GM13976 (cell line): ENCODE measurements around the gene ADD2.

Source experiments
- DNase-seq: peaks from one replicate; pipeline ENCODE4 v3.0.0; 2012; ENCODE audit warnings: low spot score
- in situ Hi-C: fragments of 300-500 bp; cut with MboI; formaldehyde crosslinking; loops from one replicate; pipeline ENCODE4 v1.12.0; 2022; ENCODE audit warnings: low sequenced_read_pairs, mixed read lengths, inconsistent platforms; ENCODE audit not compliant: unreplicated experiment
- TF ChIP-seq, protein P1 (sequence below): IDR thresholded peaks from 2 replicates; pipeline ENCODE4 v1.5.1; 2012; ENCODE audit warnings: borderline replicate concordance, mild to moderate bottlenecking; ENCODE audit not compliant: insufficient read depth; ENCODE audit errors: extremely low read depth, missing control alignments, control extremely low read depth

Gene ADD2

DNA sequence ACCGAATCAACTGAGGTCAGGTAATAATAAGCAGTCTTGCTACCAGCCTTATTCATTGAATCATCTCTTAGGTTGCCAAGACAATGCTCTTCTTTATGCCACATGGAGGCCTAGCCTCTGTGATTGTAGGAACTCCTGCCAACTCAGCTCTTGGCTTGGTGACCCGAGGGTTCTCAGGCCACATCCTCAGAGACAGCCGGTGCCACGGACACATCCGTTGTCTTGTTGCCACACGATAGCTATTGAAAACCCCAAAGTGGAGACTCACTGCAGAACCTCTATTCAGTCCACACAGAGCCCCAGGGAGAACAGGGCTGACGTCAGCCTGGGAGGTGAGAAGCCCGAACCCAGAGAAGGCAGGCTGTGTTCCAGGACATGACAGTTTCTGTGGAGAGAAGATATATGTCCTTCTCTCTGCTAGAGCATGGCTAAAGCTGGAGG is 160.9 kb downstream of the ADD2 start:
- TF ChIP-seq, protein P1, sequence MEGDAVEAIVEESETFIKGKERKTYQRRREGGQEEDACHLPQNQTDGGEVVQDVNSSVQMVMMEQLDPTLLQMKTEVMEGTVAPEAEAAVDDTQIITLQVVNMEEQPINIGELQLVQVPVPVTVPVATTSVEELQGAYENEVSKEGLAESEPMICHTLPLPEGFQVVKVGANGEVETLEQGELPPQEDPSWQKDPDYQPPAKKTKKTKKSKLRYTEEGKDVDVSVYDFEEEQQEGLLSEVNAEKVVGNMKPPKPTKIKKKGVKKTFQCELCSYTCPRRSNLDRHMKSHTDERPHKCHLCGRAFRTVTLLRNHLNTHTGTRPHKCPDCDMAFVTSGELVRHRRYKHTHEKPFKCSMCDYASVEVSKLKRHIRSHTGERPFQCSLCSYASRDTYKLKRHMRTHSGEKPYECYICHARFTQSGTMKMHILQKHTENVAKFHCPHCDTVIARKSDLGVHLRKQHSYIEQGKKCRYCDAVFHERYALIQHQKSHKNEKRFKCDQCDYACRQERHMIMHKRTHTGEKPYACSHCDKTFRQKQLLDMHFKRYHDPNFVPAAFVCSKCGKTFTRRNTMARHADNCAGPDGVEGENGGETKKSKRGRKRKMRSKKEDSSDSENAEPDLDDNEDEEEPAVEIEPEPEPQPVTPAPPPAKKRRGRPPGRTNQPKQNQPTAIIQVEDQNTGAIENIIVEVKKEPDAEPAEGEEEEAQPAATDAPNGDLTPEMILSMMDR = no peak
- no peak for DNase-seq

More for the DNA sequence above, 160.9 kb downstream of the ADD2 start:
- in situ Hi-C loops = no loop called here
